Measurements from ENCODE around the gene TMEM240.
"Not testable (repeated sequence)": the region's sequence is repeated elsewhere in the genome, so short reads cannot be mapped to it uniquely, and the experiment has no call there.

DNA sequence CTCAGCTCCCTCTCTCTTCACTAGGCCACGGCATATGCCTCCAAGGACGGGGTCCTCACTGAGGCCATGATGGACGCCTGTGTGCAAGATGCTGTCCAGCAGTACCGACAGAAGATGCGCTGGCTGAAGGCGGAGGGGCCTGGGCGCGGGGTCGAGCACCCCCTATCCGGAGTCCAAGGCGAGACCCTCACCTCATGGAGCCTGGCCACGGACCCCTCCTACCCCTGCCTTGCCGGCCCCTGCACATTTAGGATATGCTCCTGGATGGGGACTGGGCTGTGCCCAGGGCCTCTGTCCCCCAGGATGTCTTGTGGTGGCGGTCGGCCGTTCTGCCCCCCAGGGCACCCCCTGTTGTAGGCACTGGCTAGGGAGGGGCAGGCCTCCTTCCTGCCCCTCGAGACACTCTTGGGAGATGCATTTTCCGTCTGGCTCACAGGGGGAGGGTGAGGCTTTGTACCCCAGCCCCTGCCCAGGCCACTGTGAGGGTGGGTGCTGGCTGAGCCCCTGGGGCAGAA, 44.9 kb downstream of the TMEM240 start:
- TF ChIP-seq, protein P1, sequence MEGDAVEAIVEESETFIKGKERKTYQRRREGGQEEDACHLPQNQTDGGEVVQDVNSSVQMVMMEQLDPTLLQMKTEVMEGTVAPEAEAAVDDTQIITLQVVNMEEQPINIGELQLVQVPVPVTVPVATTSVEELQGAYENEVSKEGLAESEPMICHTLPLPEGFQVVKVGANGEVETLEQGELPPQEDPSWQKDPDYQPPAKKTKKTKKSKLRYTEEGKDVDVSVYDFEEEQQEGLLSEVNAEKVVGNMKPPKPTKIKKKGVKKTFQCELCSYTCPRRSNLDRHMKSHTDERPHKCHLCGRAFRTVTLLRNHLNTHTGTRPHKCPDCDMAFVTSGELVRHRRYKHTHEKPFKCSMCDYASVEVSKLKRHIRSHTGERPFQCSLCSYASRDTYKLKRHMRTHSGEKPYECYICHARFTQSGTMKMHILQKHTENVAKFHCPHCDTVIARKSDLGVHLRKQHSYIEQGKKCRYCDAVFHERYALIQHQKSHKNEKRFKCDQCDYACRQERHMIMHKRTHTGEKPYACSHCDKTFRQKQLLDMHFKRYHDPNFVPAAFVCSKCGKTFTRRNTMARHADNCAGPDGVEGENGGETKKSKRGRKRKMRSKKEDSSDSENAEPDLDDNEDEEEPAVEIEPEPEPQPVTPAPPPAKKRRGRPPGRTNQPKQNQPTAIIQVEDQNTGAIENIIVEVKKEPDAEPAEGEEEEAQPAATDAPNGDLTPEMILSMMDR (IDR thresholded peaks at IDR 0.05; ENCODE audit: borderline replicate concordance, extremely low read depth, low read length, poor library complexity, severe bottlenecking) = not testable (repeated sequence)
- not testable (repeated sequence) for TF ChIP-seq EZH2 (IDR thresholded peaks at IDR 0.05; ENCODE audit: borderline replicate concordance, low read depth, low read length, severe bottlenecking)

Data from DND-41 (cell line).